CD4-positive, alpha-beta T cell treated with Interleukin-21 for 1 hour (primary cell): ENCODE measurements around the gene SLC12A1.
"Not testable (repeated sequence)": the region's sequence is repeated elsewhere in the genome, so short reads cannot be mapped to it uniquely, and the experiment has no call there.

Experiments
- DNase-seq: peaks from one replicate; pipeline ENCODE4 v3.0.0-alpha.2; 2020

SLC12A1 gene

DNA sequence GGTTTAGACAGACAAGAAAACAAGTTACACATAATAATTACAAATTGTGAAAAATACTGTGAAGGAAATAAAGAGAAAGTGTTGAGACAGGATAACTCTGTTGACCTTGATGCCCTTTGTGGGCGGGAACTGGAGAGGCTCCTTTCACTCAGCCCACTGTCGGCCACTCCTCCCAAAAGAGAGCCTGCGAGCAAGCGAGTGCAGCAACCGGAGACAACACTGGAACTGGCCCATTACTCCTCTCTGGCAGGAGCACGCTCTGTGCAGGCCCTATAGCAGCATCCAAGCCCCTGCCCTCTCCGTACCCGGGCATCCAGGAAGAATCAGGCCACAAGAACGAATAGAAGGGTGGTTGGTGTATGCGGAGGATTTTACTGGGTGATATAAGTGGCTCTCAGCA, 108.9 kb downstream of the SLC12A1 start:
- DNase-seq = no peak

DNA sequence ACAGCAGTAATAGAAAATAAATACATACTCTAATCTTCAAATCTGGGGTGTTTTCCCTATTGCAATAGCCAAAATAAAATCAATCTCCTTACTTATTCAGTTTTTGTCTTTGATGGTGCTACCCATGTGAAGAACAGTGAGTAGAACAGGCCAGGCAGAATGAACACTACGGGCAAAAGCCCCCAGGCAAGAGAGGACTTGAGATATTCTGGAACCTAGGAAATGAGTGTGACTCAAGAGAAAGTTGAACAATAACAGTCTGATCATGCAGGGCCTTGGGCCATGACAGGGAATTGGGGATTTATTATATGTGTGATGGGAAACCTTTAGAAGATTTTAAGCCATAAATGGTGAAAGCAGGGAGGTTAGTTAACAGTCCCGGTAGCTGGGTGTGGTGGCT, 111.1 kb downstream of the SLC12A1 start:
- DNase-seq = no peak

DNA sequence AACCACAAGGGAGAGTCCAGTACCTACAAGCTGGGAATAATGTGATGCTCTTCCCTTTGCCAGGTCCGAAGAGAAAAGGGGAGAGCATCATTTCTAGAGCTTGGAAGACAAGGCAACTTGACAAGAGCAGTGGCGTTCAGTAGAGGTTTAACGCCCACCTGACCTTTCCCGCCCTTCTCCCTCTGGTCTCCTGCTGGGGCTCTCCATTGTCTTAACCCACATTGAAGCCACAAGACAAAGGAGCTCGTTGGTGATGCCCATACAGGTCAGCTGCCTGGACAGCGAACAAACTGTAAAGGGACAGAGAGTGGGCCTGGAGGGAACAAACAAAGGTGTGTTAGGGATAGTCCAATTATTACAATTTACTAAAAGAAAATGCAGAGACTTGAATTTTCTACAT, 112.0 kb downstream of the SLC12A1 start:
- no peak for DNase-seq

DNA sequence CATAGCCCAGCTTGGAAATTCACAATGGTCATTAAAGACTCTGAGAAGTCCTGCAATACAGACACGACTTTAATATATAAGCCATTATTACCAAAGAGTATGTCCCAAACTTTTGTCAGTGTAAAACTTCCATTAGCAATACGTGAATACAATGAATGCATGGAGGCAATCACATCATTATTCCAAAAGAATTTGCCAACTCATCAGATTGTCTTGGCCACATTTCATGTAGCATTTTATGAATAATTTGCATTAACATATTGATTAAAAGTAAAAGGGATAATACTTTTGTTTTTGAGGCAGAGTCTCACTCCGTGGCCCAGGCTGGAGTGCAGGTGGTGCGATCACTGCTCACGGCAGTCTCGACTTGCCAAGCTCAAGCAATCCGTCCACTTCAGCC, 117.2 kb downstream of the SLC12A1 start:
- no peak for DNase-seq

DNA sequence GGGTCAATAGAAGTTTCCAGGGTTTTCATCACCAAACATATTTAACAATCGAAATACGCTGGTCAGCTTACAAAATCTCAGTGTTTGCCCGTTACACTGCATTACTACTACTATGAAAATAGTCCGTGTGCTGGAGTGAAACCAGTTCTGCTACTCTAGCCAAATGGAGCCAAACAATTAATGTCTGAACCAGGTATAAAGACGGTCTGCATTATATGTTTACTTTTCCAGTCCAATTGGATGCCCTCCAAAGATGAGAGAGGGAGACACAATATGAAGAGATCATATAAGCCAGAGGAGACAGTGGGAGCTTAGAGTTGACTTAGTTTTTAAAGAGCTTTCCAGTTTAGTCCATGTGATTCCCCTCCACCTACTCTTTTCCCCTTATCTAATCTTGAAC, 118.8 kb downstream of the SLC12A1 start:
- DNase-seq = no peak

DNA sequence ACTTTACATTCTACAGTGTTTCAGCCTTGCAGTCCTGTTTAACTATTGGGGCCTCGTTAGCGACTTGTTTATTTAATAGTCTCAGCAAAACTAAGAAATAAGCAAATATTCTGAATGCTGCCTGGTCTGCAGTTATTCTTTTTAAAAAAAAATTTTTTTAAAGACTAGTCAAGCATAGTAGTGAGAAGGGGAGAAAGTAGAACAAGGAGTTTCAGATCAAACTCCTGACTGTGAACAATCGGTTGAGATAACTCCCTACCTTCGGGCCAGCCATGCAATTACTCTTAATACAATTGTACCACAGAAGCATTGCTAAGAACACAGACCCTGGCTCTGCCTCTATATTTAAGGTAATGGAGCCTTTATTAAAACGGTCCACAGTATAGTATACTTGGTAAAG, 119.3 kb downstream of the SLC12A1 start:
- no peak for DNase-seq

DNA sequence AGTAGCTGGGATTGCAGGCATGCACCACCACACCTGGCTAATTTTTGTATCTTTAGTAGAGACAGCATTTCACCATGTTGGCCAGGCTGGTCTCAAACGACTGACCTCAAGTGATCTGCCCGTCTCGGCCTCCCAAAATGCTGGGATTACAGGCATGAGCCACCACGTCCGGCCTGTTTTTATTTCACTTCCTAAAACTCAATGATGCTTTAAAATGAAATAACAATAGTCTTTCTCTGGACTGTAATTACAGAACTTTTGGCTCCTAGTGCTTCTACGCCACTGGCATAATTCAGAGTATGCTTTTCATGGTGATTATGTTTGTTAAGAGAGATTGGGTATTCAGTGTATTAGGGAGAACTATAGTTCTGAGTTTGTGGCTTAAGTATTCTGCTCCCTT, 120.1 kb downstream of the SLC12A1 start:
- DNase-seq = not testable (repeated sequence)

DNA sequence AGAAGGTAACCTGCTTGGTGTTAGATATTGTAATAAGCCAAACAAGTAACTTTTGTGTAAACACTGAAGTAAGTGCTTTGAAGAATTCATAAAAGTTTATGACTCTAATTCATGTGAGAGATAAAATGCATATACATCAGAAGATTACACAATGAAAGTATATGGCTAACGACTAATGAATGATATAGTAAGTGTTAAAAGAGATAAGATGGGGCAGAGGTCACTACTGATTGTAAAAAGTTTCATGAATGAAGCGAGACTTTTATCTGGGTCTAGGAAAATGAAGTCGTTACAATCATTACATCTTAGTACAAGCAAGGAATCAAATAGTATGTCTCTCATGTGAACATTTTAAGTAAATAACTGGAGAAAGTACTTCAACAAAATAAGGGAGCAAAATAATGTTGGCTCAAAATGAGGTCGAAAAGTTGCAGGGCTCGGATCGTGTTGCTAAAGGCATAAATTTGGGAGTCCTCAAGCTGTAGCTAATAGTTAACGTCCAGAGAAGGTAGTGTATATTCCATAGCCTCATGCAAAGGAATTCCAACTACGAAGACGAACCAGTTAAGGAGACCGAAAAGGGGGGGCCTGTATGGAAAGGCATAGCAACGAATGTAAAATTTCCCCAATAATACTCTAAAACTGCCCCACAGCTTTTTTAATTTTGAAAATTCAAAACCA, 124.1 kb downstream of the SLC12A1 start:
- DNase-seq = no peak

DNA sequence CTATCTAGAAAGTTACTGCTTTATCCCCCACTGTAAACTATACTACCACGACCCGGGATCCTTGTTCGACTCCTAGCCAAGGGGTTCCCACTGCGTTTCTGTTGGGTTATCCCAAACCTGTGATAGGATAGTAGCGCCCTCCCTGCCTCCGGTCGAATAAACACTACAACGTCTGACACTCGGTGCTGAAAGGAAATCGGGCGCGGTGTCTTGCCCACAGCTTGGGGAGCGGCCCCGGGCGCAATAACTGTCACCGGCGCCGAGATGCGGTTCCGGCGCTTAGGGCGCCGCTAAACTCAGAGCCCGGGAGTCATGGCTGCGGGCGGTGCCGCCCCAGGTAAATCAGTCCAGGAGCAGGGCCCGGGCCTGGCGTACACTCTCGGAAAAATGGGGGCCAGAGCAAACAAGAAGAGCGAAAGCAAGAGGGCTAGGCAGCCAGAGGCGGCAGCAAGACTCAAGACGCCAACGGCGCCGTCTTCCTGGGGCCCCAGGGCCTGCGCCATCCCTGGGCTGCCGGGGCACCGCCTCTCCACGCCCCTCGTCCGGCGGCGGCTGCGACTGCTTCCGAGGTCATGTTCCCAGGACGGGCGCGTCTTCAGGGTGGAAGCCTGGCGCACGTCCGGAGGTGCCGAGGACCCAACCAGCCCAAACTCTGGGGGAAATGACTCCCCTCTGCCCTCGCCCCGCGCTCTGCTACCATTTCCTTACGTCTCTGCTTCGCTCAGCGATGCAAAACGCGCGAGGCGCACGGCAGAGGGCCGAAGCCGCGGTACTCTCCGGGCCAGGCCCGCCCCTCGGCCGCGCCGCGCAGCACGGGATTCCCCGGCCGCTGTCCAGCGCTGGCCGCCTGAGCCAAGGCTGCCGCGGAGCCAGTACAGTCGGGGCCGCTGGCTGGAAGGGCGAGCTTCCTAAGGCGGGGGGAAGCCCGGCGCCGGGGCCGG, 125.0 kb downstream of the SLC12A1 start, which contains the start of gene DUT:
Gene DUT, plus strand, starts transcription at position 575 of the 941 bp plus-strand sequence. Its CDS starts 87 bp downstream, at position 662.
- DNase-seq = peak; percentile 81

DNA sequence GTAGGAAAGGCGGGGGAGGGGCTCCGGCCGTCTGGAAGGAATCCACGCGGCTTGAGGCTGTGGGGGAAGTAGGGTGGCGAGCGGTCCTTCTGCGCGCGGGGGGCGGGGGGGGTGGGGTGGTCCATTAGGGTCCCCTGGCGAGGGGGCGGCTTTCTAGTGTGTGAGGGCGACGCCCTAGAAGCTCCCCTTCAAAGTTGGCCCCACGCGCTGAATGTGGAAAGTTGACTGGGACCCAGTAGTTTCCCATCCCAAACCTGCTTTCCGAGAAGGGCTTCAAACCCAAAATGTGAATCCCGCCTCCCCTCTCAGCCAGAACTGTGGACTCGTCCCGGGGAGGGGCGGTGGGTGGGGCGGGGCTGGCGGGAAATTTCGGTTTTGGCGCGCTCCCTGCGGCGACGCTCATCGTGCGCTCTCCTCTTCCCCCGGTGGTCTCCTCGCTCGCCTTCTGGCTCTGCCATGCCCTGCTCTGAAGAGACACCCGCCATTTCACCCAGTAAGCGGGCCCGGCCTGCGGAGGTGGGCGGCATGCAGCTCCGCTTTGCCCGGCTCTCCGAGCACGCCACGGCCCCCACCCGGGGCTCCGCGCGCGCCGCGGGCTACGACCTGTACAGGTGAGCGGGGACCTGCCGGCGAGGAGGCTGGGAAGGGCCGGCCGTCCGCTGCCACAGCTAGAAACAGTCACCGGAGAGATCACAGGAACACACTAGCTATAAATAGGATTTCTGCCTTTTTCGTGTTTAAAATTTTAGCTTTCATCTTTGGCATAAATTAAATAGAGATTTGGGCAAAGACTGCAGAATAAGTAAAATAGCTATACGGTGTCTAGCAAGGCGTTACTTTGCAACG, 125.9 kb downstream of the SLC12A1 start:
- DNase-seq = peak; percentile 75

DNA sequence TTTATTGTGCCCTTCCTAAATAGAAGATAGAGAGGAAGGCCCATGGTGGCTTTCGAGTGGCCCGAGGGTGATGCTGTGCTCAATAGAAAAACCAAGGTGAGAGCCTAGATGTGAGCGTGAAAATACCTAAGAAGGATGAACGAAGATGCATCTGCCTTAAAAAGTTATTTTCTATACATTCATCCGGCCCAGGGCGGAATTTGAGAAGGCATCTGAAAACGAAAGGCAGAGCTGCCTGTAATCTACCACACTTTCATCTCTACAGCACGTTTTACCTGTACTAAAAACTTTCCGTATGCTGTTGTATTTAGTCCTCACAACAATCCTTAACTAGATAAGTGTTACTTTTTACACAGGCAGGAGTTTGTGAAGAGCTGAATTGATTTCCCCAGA, 126.5 kb downstream of the SLC12A1 start:
- peak; percentile 4 for DNase-seq

DNA sequence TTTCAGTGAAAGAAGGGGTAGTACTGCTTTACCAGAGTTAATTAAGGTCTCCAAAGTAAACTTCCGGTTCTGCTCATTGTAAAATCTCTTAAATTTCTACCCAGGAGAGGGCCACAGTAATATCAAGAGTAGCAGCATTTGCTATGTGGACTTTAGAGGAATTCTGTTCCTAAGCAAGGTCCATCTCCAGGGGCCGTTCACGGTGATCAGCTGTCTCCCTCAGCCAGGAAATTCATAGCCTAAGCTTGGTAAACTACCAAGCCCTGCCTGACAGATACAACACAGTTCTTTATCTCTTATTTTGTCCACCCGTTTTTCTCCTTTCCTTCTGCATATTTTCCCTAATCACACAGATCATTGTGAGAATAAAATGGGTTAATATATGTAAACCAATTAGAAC, 127.4 kb downstream of the SLC12A1 start:
- DNase-seq = no peak

DNA sequence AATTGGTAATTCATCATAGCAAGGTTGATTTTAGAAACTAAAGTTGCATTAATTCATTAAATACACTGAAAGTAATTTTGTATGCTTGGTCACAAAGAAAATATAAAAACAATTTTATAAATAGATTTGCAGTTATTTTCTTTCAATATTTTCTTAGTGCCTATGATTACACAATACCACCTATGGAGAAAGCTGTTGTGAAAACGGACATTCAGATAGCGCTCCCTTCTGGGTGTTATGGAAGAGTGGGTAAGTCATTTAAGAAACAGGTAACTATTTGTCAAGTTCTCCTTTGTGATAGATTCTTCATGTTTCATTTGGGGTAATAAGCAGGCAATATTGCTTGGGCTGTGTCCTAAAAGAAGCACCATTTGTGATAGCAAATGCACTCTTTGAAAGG, 128.2 kb downstream of the SLC12A1 start:
- no peak for DNase-seq

DNA sequence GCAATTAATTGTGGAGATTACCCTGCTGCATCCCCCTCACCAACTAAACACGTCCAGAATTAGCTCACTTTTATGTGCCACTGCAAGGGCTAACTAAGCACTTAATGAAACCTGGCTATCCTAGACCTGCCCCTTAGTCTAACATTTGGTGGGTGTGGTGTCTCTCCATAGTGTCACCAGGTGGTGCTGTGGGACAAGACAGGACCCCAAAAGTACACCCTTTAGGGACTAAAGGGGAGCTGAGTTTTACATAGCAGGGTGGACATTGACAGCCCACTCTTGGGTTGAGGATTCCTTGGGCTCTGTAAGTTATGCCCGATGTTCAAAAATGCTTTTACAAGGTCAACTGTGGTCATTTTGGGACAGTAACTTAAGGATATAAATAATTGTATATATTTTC, 130.8 kb downstream of the SLC12A1 start:
- peak; percentile 32 for DNase-seq

DNA sequence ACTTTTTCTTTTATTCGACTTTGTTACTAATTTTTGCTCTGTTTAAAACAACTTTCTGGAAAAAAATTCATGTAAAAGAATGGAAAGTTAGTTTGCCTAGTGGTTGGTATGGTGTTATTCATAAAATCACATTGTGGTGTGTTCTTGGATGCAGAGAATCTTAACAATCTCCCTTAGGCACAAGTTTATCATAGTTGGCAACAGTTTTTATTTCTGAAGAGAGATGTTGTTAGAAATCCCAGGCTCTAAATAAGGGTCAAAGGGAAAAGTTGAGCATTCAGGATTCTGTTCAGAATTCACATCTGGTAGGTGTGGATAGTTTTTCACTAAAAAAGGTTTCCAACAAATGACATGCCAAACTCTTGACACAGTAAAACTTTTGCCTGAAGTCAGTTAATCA, 131.5 kb downstream of the SLC12A1 start:
- no peak for DNase-seq

DNA sequence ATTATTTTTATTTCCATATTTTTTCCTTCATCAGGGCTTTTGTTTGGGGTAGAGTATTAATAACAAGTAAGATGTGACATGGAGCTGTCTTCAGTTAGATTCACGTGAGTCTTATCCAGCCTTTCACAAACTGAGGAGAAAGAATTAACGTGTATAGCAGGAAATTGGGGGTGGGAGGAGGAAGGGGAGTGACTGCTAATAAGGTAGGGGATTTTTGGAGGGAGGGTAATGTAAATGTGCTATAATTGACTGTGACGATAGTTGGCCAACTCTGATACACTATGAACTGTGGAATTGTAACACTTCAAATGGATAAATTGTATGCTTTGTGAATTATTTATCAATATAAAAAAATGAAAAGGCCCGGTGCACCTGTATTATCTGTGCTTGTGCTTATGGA, 134.0 kb downstream of the SLC12A1 start:
- DNase-seq = no peak

DNA sequence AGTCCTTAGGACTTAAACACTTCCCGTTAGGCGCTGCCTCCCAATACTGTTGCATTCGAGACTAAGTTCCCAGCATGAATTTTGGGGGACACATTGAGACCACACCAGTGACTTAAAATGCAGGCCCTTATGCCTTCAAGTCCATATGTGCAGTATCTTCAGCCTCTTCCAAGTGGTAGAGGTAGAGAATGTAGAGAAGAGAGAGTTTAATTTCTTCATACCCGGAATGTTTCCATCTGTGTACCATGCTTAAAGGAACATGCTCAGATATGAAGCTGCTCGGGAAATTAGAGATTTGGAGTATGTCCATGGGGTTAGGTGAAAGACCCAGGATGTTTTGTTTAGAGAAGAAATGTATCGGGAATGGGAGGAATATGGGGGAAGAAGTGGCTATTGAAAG, 137.8 kb downstream of the SLC12A1 start:
- DNase-seq = no peak

DNA sequence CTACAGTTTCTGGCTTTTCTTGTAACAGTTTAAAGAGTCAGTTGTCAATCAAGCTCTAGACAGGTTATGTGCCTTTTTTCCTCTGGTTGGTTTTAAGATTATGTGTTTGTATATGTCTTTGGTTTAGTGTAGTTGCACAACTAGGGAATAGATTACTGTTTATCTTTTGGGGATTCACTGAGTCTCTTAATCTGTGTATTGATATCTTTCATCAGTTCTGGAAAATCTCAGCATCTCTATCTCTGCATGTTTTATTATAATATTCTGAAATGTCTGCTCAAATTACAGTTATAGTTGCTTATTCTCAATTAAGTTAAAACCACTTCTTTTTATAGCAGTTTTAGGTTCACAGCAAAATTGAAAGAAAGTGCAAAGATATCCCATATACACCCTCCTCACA, 139.4 kb downstream of the SLC12A1 start:
- DNase-seq = no peak

DNA sequence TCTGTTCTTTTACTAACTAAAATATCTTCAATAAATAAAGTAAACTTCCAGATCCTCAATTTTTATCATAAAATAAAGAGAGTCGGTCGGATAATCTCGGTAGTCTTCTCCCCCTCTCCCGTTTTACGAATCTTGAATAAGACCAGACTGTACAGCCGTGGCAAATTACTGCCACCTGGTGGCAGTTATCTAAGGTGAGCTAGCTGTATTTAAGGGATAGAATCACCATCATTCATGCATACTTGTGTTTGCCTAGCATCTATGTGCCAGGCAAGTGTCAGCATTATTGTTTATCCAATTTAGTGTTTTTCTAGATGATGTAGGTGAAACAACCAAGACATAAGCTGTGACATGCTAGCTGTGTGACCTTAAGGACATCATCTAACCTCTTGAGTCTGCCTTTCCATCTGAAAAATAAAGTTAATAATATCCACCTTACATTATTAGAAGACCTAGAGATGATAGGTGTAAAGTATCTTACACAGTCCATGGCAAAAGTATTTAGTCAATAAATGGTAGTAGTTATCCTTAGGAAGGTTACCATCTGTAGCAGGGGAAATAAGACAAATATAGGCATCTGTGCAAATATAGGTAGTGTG, 146.5 kb downstream of the SLC12A1 start:
- peak; percentile 64 for DNase-seq
